Activated T-cell treated with anti-CD3 and anti-CD28 coated beads for 24 hours (primary cell): Measurements from ENCODE around the gene CYP27C1.

Experiments
- DNase-seq: peaks from one replicate; pipeline ENCODE4 v3.0.0-alpha.2; 2020; ENCODE audit warnings: low read depth

Gene CYP27C1

DNA sequence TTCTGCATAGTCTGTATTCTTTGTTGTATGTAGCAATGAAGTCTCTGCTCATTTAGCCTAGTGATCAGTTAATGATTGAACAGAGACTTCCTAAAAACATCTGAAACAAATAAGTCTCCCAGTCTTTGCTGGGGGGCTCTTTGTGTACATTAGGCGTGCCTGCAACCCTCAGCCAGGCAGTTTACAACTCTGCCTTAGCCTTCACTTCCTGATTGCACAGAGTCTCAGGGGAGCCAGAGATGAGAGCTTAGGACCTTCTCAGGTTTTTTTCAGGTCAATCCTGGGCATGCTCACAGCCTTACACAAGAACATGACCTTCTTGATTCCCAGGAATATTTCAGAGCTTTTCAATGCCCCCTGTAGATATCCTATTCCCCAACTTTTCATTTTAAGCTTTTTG is 69.1 kb downstream of the CYP27C1 start:
- no peak for DNase-seq

DNA sequence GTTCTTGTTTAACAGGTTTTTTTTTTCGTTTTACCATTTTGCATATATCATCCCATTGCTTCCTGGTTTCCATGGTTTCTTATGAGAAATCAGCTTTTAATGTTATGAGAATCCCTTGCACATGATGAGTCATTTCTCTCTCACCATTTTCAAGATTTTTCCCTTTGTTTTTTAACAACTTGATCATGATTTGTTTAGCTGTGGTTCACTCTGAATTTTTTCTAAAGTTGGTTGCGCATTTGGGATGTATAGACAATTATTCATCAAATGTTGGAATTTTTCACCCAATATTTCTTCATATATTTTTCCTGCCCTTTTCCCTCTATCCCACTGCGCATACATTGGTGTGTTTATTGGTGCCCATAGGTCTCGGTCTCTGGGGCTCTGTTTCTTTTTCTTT is 70.7 kb downstream of the CYP27C1 start:
- DNase-seq = no peak

DNA sequence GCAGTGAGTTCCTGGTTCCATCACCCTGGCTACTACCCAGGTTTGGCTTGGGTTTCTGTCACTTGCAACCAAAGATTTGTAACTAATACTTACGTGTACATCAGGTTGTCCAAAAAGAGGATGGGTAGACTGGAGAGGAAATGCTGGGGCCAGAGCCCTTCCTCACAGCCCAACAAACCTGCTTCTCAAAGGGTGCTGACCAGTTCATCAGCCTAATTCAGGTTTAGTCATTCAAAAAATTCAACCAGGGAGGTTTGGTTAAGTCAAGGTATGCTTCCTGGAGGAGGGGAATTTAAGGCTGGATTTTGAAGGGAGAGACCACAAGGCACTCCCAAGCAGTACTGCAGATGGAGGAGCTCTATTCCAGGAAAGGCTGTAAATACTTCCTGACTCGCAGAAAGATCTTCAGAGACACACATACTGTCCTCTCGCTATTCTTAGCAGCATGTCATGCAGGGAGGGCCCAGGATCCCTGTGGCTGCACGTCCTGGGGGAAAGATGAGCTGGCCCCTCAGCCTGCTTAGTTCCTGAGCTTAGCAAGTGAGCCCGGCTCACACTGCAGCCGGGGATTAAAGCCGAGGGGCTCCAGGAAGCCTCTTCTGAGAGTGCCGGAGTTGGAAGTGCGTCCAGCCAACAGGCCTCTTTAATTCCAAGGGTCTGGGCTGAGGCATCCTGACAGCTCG is 73.1 kb downstream of the CYP27C1 start:
- DNase-seq = no peak

DNA sequence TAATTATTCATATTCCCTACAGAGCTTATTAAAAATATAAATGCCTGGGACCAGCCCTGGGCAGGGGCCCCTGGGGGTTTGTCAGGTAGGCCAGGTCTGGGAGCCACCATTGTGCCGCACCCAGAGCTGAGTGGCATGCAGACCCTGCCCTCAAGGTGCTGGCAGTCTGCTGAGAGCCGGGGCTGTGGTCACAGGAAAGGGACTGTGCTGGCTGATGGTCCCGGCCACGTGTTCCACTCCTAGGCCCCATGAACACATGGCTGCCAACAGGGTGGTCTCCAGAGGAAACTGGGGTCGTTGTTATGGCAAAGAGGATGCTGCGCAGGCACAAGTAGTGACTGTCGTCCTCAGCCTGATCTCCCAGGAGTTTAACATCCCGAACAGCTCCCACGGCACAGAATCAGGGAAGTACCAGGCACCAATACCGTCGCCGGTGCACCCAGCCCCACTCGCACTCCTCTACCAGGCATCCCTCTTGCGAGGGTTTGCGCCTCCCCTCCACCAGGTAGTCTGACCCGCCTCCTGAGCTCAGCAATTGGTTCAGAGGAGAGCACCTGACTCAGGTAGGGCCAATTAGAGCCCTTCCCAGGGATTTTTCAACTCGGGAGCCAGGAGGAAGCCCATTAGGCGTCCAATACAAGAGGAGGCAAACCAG is 73.9 kb downstream of the CYP27C1 start:
- no peak for DNase-seq

DNA sequence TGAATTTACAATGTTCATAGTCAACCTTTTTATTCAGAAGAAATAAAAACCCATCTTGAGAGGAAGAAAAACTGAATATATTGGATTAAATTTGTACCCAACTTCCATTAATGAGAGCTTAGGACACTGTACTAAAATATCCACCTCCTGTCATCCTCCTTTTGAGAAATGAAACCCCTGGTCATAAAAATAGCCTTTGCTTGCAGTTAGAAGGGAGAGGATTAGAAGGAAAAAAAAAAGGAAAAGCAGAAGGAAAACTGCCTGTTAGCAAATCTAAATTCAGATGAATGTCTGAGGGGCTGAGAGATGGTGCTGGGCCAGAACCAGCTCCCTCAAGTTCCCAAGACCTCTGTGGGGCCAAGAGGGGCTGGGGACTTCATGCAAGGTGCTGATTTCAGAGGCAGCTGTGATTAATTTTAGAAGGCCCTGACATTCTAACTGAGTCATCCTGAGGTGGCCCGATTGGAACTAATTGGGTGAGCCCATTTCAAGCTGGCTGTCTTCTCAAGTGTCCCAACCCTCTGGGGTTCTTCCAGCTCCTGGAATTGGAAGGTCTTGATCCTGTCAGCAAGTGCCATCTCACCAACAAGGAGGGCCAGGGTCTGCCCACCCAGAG is 74.7 kb downstream of the CYP27C1 start:
- DNase-seq = no peak

DNA sequence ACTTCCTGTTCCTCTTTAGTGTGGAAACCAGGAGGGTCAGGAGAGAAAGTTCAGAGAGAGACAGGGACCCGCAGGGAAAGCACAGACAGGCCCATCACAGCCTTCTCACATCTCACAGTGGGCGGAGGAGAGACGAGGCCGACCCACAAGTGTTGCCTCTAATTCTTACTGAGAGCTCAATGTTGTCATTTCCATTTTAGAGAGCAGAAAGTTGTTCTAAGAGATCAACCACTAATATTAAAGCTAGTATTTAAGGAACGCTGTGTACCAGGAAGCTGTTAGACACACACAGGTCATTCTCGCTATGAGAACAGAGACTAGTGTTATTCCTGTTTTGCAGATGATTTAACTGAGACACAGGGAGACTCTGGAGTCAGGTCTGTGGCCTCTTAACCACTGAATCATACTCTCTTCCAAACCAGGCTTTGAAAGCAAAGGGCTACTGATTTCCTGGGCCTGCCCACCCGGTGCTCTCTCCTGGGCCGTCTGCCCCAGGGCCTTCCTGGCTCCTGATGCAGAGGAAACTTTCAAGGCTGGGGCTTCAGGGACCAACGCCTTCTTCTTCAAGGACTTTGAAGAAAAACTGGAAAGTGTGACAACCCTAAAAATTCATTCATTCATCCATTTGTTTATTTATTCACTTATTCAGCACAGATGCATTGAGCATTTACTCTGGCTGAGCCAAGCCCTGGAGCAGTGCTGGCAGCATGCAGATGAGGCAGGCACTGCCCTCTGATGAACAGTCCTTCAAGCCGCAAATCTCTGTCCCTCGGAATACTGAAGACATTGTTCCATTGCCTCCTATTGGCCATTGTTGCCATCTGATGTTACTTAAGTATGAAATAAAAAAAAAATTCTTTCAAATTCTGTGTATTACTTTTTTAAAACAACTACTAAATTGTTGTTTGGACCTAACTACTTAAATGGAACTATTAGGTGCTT is 76.0 kb downstream of the CYP27C1 start:
- no peak for DNase-seq

DNA sequence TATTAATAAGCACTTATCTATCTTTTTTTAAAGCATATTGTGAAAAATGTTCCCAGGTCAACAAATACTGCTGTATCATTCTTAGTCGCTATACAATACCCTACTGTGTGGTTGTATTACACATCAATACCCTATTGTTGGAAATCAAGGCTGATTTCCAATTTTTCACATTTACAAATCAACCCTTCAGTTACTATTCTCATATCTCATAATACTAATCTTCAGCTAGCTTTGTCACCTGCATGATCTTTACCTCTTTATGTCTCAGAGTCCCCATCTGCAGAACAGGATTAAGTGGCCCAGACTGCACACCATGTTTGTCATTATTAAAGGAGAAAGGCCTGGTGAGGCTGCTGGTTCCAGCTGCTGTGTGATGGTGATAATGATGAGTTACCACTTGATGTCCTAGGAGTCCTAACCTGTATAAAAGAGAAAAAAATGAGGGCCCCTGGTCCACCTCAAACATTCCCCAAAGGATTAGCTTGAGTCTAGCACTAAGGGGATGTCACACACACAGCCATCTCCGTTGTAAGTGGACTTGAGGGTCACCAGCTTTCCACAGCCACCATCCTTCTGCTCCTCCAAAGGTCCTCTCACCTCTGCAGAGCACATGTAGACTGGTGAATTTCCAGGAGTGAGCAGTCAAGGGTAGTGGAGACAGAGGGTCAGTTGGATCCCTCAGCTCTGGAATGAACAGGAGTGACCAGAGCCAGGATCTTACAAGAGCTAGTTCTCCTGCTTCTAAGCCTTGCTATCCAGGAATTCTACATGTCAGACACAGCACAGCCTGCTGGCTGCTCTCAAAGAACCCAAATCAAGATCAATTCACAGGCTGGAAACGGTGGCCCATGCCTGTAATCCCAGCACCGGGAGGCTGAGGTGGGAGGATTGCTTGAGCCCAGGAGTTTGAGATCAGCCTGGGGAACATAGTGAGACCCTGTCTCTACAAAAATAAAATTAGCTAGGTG is 77.2 kb downstream of the CYP27C1 start:
- DNase-seq = no peak

DNA sequence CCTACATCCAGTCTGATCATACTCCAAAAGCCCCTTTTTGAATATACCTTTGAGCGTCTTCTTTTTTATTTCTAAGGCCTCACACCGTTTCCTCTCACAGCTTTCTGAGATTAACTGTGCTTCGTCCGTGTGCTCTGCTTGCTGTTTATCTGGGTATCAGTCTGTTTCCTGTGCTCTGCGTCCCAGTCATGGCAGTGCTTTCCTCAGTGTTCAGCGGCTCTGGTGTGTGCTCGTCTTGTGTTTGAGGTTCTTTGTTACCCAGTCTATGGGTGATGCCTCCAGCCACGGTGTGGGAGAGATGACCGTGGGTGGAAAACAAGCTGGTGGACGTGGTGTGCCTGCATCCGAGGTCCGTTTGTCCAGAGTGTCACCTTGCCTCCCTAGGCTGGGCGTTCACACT is 79.6 kb downstream of the CYP27C1 start:
- no peak for DNase-seq

DNA sequence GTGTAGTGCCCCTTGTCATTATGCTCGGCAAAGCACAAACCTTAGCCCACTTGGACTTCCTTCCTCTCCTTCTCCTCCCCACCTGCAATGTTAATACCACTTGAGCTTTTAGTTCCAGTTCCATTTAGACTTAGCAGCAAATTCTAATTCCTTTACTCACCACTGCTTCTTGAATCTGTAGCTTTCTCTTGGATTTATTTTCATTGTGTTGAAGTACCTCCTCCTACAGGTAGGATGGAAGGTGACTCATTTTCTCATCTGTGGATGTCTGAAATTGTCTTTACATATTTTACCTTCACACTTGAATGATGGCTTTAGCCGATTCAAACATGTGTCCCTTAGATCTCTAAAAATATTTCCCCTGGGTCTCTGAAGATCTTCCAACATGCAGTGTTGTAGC is 80.3 kb downstream of the CYP27C1 start:
- DNase-seq = no peak

DNA sequence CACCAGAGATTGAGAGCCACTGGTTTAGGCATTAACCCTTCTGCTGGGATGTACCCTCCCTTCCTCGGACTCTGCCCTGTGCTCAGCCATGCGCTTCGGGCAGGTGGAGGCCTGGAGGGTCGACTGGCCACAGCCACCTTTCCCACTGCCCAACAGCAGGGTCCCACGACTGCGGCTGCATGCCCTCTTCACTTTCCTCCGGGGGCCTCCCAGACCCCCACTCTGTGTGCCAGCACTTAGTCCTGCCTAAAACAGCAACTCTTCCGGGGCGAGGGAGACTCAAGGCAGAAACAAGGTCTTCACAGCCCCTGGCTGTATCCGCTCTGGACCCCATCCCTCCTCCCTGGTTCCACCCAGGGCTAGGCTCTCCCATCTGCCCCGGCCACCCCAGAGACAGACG is 81.8 kb downstream of the CYP27C1 start:
- no peak for DNase-seq

DNA sequence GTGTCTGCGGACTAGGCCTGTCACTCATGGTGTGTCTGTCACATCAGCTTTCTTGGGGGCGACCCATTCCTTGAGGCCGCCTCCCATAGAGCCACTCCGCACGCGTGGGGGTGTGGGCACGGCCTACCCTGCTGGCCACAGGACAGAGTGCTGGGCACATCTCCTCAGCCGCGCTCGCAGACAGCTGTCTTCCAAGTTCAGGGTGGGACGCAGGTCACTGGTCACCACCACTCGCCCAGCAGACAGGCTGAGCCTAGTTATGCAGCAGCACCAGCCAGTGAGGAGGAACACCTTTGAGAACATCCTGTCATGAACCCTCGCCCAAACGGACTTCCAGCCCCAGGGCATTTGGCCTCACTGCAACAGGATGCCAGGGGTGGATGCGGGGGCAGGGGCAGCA is 82.4 kb downstream of the CYP27C1 start:
- DNase-seq = no peak

DNA sequence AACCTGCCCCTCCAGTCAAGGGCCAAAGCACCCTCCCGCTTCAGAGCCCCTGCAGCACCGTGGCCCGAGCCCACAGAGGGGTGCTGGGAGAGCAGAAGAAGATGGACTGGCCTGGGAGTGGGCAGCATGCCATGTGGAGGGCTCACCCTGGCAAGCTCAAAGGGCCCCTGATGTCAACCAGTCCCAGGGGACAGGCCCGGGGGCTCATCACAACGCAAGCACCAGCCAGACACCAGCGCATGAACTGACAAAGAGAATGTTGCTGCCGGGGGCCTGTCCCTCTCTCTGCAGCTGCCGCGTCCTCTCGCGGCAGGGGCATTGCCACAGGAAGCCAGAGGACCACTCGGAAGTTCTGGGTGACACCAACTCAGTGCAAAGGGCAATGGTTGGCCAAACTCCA is 82.9 kb downstream of the CYP27C1 start:
- no peak for DNase-seq

DNA sequence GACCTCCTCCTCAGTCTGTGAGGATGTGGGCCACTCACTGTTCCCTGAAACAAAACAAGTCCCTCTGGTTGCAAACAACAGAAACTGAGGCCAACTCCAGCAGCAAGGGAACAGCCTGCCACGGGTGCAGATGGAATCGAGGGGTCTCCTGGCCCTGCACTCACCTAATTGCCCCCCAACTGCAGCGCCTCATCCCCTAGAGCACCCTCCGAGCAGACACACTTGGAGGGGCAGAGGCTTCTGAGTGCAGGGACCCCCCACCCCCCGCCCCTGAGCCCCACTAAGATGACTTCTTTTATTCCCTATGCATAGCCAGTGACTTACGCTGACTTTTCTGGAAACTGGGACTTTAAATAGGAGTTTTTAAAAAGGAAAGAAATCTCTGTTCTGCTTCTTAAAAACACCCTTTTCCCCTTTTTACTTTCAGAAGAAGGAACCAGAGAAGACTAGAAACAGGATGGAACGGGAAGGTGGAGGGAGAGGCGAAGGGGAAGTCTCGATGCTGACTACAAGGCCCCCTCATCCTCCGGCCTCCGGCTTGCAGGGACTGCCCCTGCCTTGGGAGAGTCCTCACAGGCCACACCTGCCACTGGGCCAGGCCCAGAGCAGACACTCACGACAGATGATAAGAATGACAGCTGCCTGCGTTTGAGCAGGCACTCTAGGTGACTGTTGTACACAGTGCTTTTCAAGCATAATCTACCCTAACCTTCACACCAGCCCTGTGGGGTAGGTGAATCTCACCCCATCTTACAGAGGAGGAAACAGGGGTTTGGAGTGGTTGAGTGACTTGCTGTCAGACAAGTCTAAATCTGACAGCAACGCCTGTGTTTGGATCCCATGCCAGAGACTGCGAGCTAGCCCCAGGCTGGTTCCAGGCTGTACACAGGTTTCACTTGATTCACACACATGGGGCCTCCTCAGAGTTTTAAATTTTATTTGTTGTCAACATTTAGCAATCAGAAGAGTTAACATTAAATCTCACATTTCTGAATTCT is 85.0 kb downstream of the CYP27C1 start:
- no peak for DNase-seq

DNA sequence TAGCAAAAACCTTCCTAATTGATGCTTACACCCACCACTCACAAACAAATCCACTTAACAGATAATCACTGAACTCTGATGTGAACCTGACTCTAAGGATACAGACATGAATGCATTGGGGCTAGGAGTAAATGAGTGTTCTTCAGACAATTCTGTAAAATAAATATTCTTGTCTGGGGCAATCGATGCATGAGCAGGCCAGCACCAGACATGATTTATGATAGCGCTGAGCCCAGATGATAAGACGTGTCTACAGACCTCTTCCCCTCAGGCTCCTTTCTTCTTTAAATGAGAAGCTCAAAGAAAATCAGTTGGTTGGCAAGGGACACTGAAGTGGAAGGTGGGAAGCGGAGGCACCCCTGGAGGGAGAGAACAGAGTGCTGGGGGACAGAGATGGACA is 85.9 kb downstream of the CYP27C1 start:
- no peak for DNase-seq
